HG03196 (cell line): ENCODE results near the gene CRIM1.

ENCODE experiments used
- ATAC-seq: cut with Tn5 transposase; IDR thresholded peaks from one replicate; pipeline ENCODE4 v1.9.1; 2021; ENCODE audit not compliant: unreplicated experiment

CRIM1 gene

GRCh38 chr2:36545871-36546416 lies 190.4 kb downstream of the CRIM1 start:
- no peak for ATAC-seq

GRCh38 chr2:36547906-36548305 lies 192.3 kb downstream of the CRIM1 start:
- ATAC-seq: no peak

- ATAC-seq: no peak
Measured at GRCh38 chr2:36549165-36549574, 193.6 kb downstream of the CRIM1 start.

- ATAC-seq: no peak
Measured at GRCh38 chr2:36550006-36550405, 194.4 kb downstream of the CRIM1 start.

GRCh38 chr2:36553683-36554082 lies 198.1 kb downstream of the CRIM1 start:
- no peak for ATAC-seq

GRCh38 chr2:36554531-36554930 lies 199.0 kb downstream of the CRIM1 start:
- ATAC-seq: no peak

GRCh38 chr2:36555789-36556188 lies 200.2 kb downstream of the CRIM1 start:
- no peak for ATAC-seq

GRCh38 chr2:36556842-36557241 lies 201.3 kb downstream of the CRIM1 start:
- no peak for ATAC-seq

GRCh38 chr2:36559221-36559942 lies 203.8 kb downstream of the CRIM1 start:
- ATAC-seq: no peak

- ATAC-seq: no peak
Measured at GRCh38 chr2:36560726-36561125, 205.1 kb downstream of the CRIM1 start.

GRCh38 chr2:36561237-36561944 lies 205.8 kb downstream of the CRIM1 start:
- ATAC-seq: no peak

GRCh38 chr2:36562240-36562639 lies 206.7 kb downstream of the CRIM1 start:
- ATAC-seq: no peak

GRCh38 chr2:36562973-36563532 lies 207.5 kb downstream of the CRIM1 start:
- ATAC-seq: no peak

GRCh38 chr2:36564377-36564930 lies 208.9 kb downstream of the CRIM1 start:
- ATAC-seq: no peak

GRCh38 chr2:36565712-36566111 lies 210.1 kb downstream of the CRIM1 start:
- ATAC-seq: no peak

GRCh38 chr2:36566887-36567286 lies 211.3 kb downstream of the CRIM1 start:
- ATAC-seq: no peak

- no peak for ATAC-seq
Measured at GRCh38 chr2:36567711-36568408, 212.3 kb downstream of the CRIM1 start.

GRCh38 chr2:36568516-36569246 lies 213.1 kb downstream of the CRIM1 start:
- no peak for ATAC-seq

GRCh38 chr2:36569267-36569856 lies 213.8 kb downstream of the CRIM1 start:
- ATAC-seq: no peak

GRCh38 chr2:36570416-36570815 lies 214.8 kb downstream of the CRIM1 start:
- no peak for ATAC-seq
